GM12878 (cell line): ENCODE data around the gene HSPA1A.
"Not testable (repeated sequence)": the region's sequence is repeated elsewhere in the genome, so short reads cannot be mapped to it uniquely, and the experiment has no call there.

Source experiments
- EZH2 ChIP-seq: IDR thresholded peaks from 2 replicates; pipeline ENCODE4 v1.6.1; 2012; ENCODE audit warnings: low read depth, mild to moderate bottlenecking, control low read depth, inconsistent platforms, low read length, borderline replicate concordance; ENCODE audit not compliant: control insufficient read depth
- SKIL ChIP-seq: fragments of 450-650 bp; IDR thresholded peaks from 2 replicates; pipeline ENCODE4 v1.6.1; 2017; ENCODE audit warnings: mild to moderate bottlenecking, low read depth, inconsistent platforms; ENCODE audit not compliant: poor library complexity, severe bottlenecking
- SREBF2 ChIP-seq: IDR thresholded peaks from 2 replicates; pipeline ENCODE4 v1.6.1; 2012; ENCODE audit warnings: mild to moderate bottlenecking, low read length
- TF ChIP-seq, protein P1 (sequence below), 3 experiments: IDR thresholded peaks in 2 of 3; conservative IDR thresholded peaks in 1 of 3; 2 replicates each; pipeline ENCODE4 v1.5.1; 2011; ENCODE audit warnings: low read depth in 3 of 3, low read length in 3 of 3, mild to moderate bottlenecking in 3 of 3, control low read depth in 2 of 3, moderate library complexity in 2 of 3, inconsistent platforms in 1 of 3, mixed read lengths in 1 of 3; ENCODE audit not compliant: control insufficient read depth in 2 of 3, insufficient read depth in 1 of 3; ENCODE audit errors: extremely low read depth in 1 of 3

- TF ChIP-seq, protein P1, sequence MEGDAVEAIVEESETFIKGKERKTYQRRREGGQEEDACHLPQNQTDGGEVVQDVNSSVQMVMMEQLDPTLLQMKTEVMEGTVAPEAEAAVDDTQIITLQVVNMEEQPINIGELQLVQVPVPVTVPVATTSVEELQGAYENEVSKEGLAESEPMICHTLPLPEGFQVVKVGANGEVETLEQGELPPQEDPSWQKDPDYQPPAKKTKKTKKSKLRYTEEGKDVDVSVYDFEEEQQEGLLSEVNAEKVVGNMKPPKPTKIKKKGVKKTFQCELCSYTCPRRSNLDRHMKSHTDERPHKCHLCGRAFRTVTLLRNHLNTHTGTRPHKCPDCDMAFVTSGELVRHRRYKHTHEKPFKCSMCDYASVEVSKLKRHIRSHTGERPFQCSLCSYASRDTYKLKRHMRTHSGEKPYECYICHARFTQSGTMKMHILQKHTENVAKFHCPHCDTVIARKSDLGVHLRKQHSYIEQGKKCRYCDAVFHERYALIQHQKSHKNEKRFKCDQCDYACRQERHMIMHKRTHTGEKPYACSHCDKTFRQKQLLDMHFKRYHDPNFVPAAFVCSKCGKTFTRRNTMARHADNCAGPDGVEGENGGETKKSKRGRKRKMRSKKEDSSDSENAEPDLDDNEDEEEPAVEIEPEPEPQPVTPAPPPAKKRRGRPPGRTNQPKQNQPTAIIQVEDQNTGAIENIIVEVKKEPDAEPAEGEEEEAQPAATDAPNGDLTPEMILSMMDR (IDR thresholded peaks at IDR 0.05 in 2 of 3, conservative IDR thresholded peaks at IDR 0.05 in 1 of 3; ENCODE audit: control insufficient read depth in 2 of 3, extremely low read depth in 1 of 3, insufficient read depth in 1 of 3, low read depth in 3 of 3, low read length in 3 of 3) = not testable (repeated sequence)
- TF ChIP-seq EZH2, SKIL, SREBF2: not testable (repeated sequence)
Measured at GRCh38 chr6:31808599-31808998, 6.7 kb upstream of the HSPA1A start.
